ENCODE measurements around the gene RPL10A.

Gene RPL10A

GRCh38 chr6:35496841-35497570 lies 28.8 kb downstream of the RPL10A start, which contains the start of gene TEAD3:
Gene TEAD3, minus strand, starts transcription at chr6:35497079.
- Histone ChIP-seq H3K36me3 (ENCODE audit: control insufficient read depth in 1 of 2, insufficient read depth in 2 of 2, low read length in 2 of 2) (peaks cover 0 to 3% of the 10 kb centered on the region in 2 donors), H3K27me3 (ENCODE audit: control insufficient read depth in 1 of 2, insufficient read depth in 2 of 2, low read length in 2 of 2) (peaks cover 18 to 22% of the 10 kb centered on the region in 2 donors), H3K27ac (ENCODE audit: low read depth, low read length) (peak within 1 kb of the TSS; percentile 85), H3K4me1 (ENCODE audit: control insufficient read depth in 1 of 2, insufficient read depth in 2 of 2, low read length in 2 of 2) (peaks cover 24 to 37% of the 10 kb centered on the region in 2 donors), H3K4me3 (ENCODE audit: low read depth in 1 of 2, low read length in 2 of 2) (peak within 1 kb of the TSS; percentile 69 to 79), H3K9me3 (ENCODE audit: control insufficient read depth in 1 of 2, low read length in 2 of 2) (no peaks in the 10 kb centered on the region), H3K9ac (ENCODE audit: low read depth in 1 of 2, low read length in 2 of 2) (peak within 1 kb of the TSS; percentile 77 to 88)

- no peaks in the 10 kb centered on the region for H3K9me3 ChIP-seq (ENCODE audit: control insufficient read depth in 1 of 2, low read length in 2 of 2)
- peaks cover 24 to 33% of the 10 kb centered on the region in 2 donors for H3K4me1 ChIP-seq (ENCODE audit: control insufficient read depth in 1 of 2, insufficient read depth in 2 of 2, low read length in 2 of 2)
- H3K36me3 ChIP-seq (ENCODE audit: control insufficient read depth in 1 of 2, insufficient read depth in 2 of 2, low read length in 2 of 2) = peaks cover 0 to 3% of the 10 kb centered on the region in 2 donors
- peak overlapping the region; percentile 85 for H3K27ac ChIP-seq (ENCODE audit: low read depth, low read length)
- H3K27me3 ChIP-seq (ENCODE audit: control insufficient read depth in 1 of 2, insufficient read depth in 2 of 2, low read length in 2 of 2) = peaks cover 18 to 22% of the 10 kb centered on the region in 2 donors
- peak overlapping the region; percentile 51 to 52 for H3K9ac ChIP-seq (ENCODE audit: low read depth in 1 of 2, low read length in 2 of 2)
- peak overlapping the region; percentile 66 for H3K4me3 ChIP-seq (ENCODE audit: low read depth in 1 of 2, low read length in 2 of 2)
Observed at GRCh38 chr6:35497571-35498421, 29.6 kb downstream of the RPL10A start.

- Histone ChIP-seq H3K9me3 (ENCODE audit: control insufficient read depth in 1 of 2, low read length in 2 of 2) (no peaks in the 10 kb centered on the region), H3K36me3 (ENCODE audit: control insufficient read depth in 1 of 2, insufficient read depth in 2 of 2, low read length in 2 of 2) (peaks cover 0 to 2% of the 10 kb centered on the region in 2 donors), H3K27ac (ENCODE audit: low read depth, low read length) (peak overlapping the region; percentile 42), H3K4me3 (ENCODE audit: low read depth in 1 of 2, low read length in 2 of 2) (peak overlapping the region; percentile 66), H3K4me1 (ENCODE audit: control insufficient read depth in 1 of 2, insufficient read depth in 2 of 2, low read length in 2 of 2) (peaks cover 23 to 32% of the 10 kb centered on the region in 2 donors), H3K27me3 (ENCODE audit: control insufficient read depth in 1 of 2, insufficient read depth in 2 of 2, low read length in 2 of 2) (peaks cover 19 to 22% of the 10 kb centered on the region in 2 donors), H3K9ac (ENCODE audit: low read depth in 1 of 2, low read length in 2 of 2) (peak overlapping the region; percentile 18 to 52)
Observed at GRCh38 chr6:35498422-35499067, 30.3 kb downstream of the RPL10A start.

- Histone ChIP-seq H3K4me1 (ENCODE audit: control insufficient read depth in 1 of 2, insufficient read depth in 2 of 2, low read length in 2 of 2) (peaks cover 15 to 23% of the 10 kb centered on the region in 2 donors), H3K4me3 (ENCODE audit: low read depth in 1 of 2, low read length in 2 of 2) (no peak overlapping the region), H3K9ac (ENCODE audit: low read depth in 1 of 2, low read length in 2 of 2) (no peak overlapping the region), H3K36me3 (ENCODE audit: control insufficient read depth in 1 of 2, insufficient read depth in 2 of 2, low read length in 2 of 2) (no peaks in the 10 kb centered on the region), H3K9me3 (ENCODE audit: control insufficient read depth in 1 of 2, low read length in 2 of 2) (no peaks in the 10 kb centered on the region), H3K27ac (ENCODE audit: low read depth, low read length) (no peak overlapping the region), H3K27me3 (ENCODE audit: control insufficient read depth in 1 of 2, insufficient read depth in 2 of 2, low read length in 2 of 2) (peaks cover 22% of the 10 kb centered on the region in 2 donors)
Observed at GRCh38 chr6:35499372-35499771, 31.2 kb downstream of the RPL10A start.

GRCh38 chr6:35500782-35501181 lies 32.6 kb downstream of the RPL10A start:
- H3K36me3 ChIP-seq (ENCODE audit: control insufficient read depth in 1 of 2, insufficient read depth in 2 of 2, low read length in 2 of 2) = no peaks in the 10 kb centered on the region
- H3K9ac ChIP-seq (ENCODE audit: low read depth in 1 of 2, low read length in 2 of 2) = no peak overlapping the region
- H3K4me1 ChIP-seq (ENCODE audit: control insufficient read depth in 1 of 2, insufficient read depth in 2 of 2, low read length in 2 of 2) = peaks cover under 1 to 10% of the 10 kb centered on the region in 2 donors
- H3K4me3 ChIP-seq (ENCODE audit: low read depth in 1 of 2, low read length in 2 of 2) = no peak overlapping the region
- H3K9me3 ChIP-seq (ENCODE audit: control insufficient read depth in 1 of 2, low read length in 2 of 2) = no peaks in the 10 kb centered on the region
- no peak overlapping the region for H3K27ac ChIP-seq (ENCODE audit: low read depth, low read length)
- H3K27me3 ChIP-seq (ENCODE audit: control insufficient read depth in 1 of 2, insufficient read depth in 2 of 2, low read length in 2 of 2) = peaks cover 22 to 24% of the 10 kb centered on the region in 2 donors

GRCh38 chr6:35501784-35502183 lies 33.6 kb downstream of the RPL10A start:
- Histone ChIP-seq H3K27ac (ENCODE audit: low read depth, low read length) (no peak overlapping the region), H3K4me3 (ENCODE audit: low read depth in 1 of 2, low read length in 2 of 2) (no peak overlapping the region), H3K9ac (ENCODE audit: low read depth in 1 of 2, low read length in 2 of 2) (no peak overlapping the region), H3K27me3 (ENCODE audit: control insufficient read depth in 1 of 2, insufficient read depth in 2 of 2, low read length in 2 of 2) (peaks cover 22 to 32% of the 10 kb centered on the region in 2 donors), H3K36me3 (ENCODE audit: control insufficient read depth in 1 of 2, insufficient read depth in 2 of 2, low read length in 2 of 2) (no peaks in the 10 kb centered on the region), H3K4me1 (ENCODE audit: control insufficient read depth in 1 of 2, insufficient read depth in 2 of 2, low read length in 2 of 2) (peaks cover 0 to 9% of the 10 kb centered on the region in 2 donors), H3K9me3 (ENCODE audit: control insufficient read depth in 1 of 2, low read length in 2 of 2) (no peaks in the 10 kb centered on the region)

- Histone ChIP-seq H3K4me3 (ENCODE audit: low read depth in 1 of 2, low read length in 2 of 2) (no peak overlapping the region), H3K27me3 (ENCODE audit: control insufficient read depth in 1 of 2, insufficient read depth in 2 of 2, low read length in 2 of 2) (peaks cover 13 to 28% of the 10 kb centered on the region in 2 donors), H3K9ac (ENCODE audit: low read depth in 1 of 2, low read length in 2 of 2) (no peak overlapping the region), H3K4me1 (ENCODE audit: control insufficient read depth in 1 of 2, insufficient read depth in 2 of 2, low read length in 2 of 2) (no peaks in the 10 kb centered on the region), H3K27ac (ENCODE audit: low read depth, low read length) (no peak overlapping the region), H3K36me3 (ENCODE audit: control insufficient read depth in 1 of 2, insufficient read depth in 2 of 2, low read length in 2 of 2) (no peaks in the 10 kb centered on the region), H3K9me3 (ENCODE audit: control insufficient read depth in 1 of 2, low read length in 2 of 2) (no peaks in the 10 kb centered on the region)
Observed at GRCh38 chr6:35503534-35503933, 35.3 kb downstream of the RPL10A start.

GRCh38 chr6:35505999-35506412 lies 37.8 kb downstream of the RPL10A start:
- Histone ChIP-seq H3K4me1 (ENCODE audit: control insufficient read depth in 1 of 2, insufficient read depth in 2 of 2, low read length in 2 of 2) (no peaks in the 10 kb centered on the region), H3K9ac (ENCODE audit: low read depth in 1 of 2, low read length in 2 of 2) (no peak overlapping the region)

GRCh38 chr6:35506536-35506935 lies 38.3 kb downstream of the RPL10A start:
- no peak overlapping the region for H3K27ac ChIP-seq (ENCODE audit: low read depth, low read length)
- H3K4me1 ChIP-seq (ENCODE audit: control insufficient read depth in 1 of 2, insufficient read depth in 2 of 2, low read length in 2 of 2) = no peaks in the 10 kb centered on the region
- H3K27me3 ChIP-seq (ENCODE audit: control insufficient read depth in 1 of 2, insufficient read depth in 2 of 2, low read length in 2 of 2) = peaks cover 6 to 19% of the 10 kb centered on the region in 2 donors
- H3K9me3 ChIP-seq (ENCODE audit: control insufficient read depth in 1 of 2, low read length in 2 of 2) = no peaks in the 10 kb centered on the region
- no peak overlapping the region for H3K4me3 ChIP-seq (ENCODE audit: low read depth in 1 of 2, low read length in 2 of 2)
- H3K36me3 ChIP-seq (ENCODE audit: control insufficient read depth in 1 of 2, insufficient read depth in 2 of 2, low read length in 2 of 2) = no peaks in the 10 kb centered on the region
- no peak overlapping the region for H3K9ac ChIP-seq (ENCODE audit: low read depth in 1 of 2, low read length in 2 of 2)

More at GRCh38 chr6:35505999-35506412, 37.8 kb downstream of the RPL10A start:
- Histone ChIP-seq H3K4me3 (ENCODE audit: low read depth in 1 of 2, low read length in 2 of 2) (no peak overlapping the region), H3K36me3 (ENCODE audit: control insufficient read depth in 1 of 2, insufficient read depth in 2 of 2, low read length in 2 of 2) (no peaks in the 10 kb centered on the region), H3K27me3 (ENCODE audit: control insufficient read depth in 1 of 2, insufficient read depth in 2 of 2, low read length in 2 of 2) (peaks cover 1 to 17% of the 10 kb centered on the region in 2 donors), H3K27ac (ENCODE audit: low read depth, low read length) (no peak overlapping the region), H3K9me3 (ENCODE audit: control insufficient read depth in 1 of 2, low read length in 2 of 2) (no peaks in the 10 kb centered on the region)
